ENCODE measurements around the gene ZNF275. TPM values are rescaled to one million over a fixed set of nuclear protein-coding genes. Genes with fewer than 3 reads are reported as not detected.

The ZNF275 gene
- total RNA-seq, 1 experiment from 2014 or later: 9.8 TPM

DNA sequence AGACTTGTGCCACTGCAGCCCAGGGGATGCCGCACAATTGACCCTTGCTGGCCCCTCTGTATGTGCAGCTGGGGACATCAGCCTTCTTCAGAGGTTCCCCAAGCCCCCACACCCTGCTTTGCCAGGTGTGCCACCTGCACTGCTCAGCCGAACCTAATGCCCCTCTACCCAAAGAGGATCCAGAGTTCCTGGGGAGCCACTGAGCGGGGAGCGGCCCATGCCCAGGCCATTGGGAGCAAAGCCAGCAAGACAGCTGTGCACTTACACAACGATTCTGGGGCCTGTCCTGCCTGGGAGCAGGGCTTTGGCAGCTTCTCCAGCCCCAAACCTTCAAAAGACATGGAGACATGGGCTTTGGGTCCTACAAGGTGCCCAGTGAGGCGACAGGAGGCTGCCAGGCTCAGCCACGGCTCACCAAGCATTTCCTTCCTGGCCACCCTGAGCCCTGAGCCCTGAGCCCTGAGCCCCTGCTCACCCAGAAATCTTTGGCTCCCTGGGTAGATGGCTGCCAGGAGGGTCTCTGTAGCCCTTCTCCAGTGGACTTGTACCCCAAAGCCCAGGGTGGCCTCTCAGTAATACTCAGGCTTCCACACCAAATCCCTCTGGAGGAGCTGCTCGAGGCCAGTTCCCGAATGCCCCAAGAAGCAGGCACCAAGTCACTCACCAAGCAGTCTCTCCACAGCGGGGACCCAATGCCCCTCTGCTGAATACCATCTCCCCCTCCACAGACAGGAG is 54.2 kb downstream of the ZNF275 start:
- H3K9ac ChIP-seq (ENCODE audit: low read length): no peak overlapping the region
- no peaks in the 10 kb centered on the region for H3K9me2 ChIP-seq (ENCODE audit: insufficient read depth)
- no TSS peak for BruUV-seq (replicated peaks)
- no peaks in the 10 kb centered on the region for H3K4me1 ChIP-seq (ENCODE audit: control insufficient read depth in 1 of 2, insufficient read depth in 2 of 2, low read length in 2 of 2)
- H3K27ac ChIP-seq (ENCODE audit: low read depth, low read length): no peak overlapping the region
- ChIA-PET CTCF (no interaction called here), POLR2A (no interaction called here), RAD21 (ENCODE audit: low non-redundant PET in 1 of 2, low total read pairs in 2 of 2, uncharacterized antibody in 2 of 2, unreplicated experiment in 2 of 2) (no interaction called here)
- H3K79me2 ChIP-seq (ENCODE audit: insufficient read depth, low read length): no peaks in the 10 kb centered on the region
- no peak for ATAC-seq
- no peaks in the 10 kb centered on the region for H3K27me3 ChIP-seq (ENCODE audit: insufficient read depth, low read length)
- DNase-seq (ENCODE audit: low read depth, low spot score): no peak
- no peaks in the 10 kb centered on the region for H4K20me1 ChIP-seq (ENCODE audit: insufficient read depth)
- intact Hi-C loops (cut with micrococcal nuclease): no loop called here
- H2AFZ ChIP-seq (ENCODE audit: low read depth, low read length, poor library complexity, severe bottlenecking): no peak overlapping the region
- H3K9me3 ChIP-seq (ENCODE audit: control insufficient read depth in 1 of 2, insufficient read depth in 1 of 2, low read depth in 1 of 2, low read length in 2 of 2): no peaks in the 10 kb centered on the region
- no peaks in the 10 kb centered on the region for H3K36me3 ChIP-seq (ENCODE audit: control insufficient read depth in 1 of 2, insufficient read depth in 2 of 2, low read length in 2 of 2)
- no peak overlapping the region for H3K4me2 ChIP-seq (ENCODE audit: low read length)
- TF ChIP-seq CTCF (IDR thresholded peaks at IDR 0.05 in 2 of 3, conservative IDR thresholded peaks at IDR 0.05 in 1 of 3; ENCODE audit: borderline replicate concordance in 1 of 3, insufficient read depth in 1 of 3, low read depth in 2 of 3, low read length in 2 of 3) (no peak), MAX (IDR thresholded peaks at IDR 0.05) (no peak), REST (IDR thresholded peaks at IDR 0.05; ENCODE audit: low read depth) (no peak), POLR2AphosphoS5 (IDR thresholded peaks at IDR 0.05; ENCODE audit: low read depth, low read length) (no peak), SIN3A (IDR thresholded peaks at IDR 0.05; ENCODE audit: low read depth) (no peak), ATF3 (IDR thresholded peaks at IDR 0.05) (no peak), EZH2 (IDR thresholded peaks at IDR 0.05) (no peak), CBX3 (IDR thresholded peaks at IDR 0.05; ENCODE audit: low read depth) (no peak), SRF (IDR thresholded peaks at IDR 0.05; ENCODE audit: low read depth) (no peak), ZNF274 (IDR thresholded peaks at IDR 0.05; ENCODE audit: low read depth, low read length) (no peak), ZFX (IDR thresholded peaks at IDR 0.05) (no peak), SP1 (IDR thresholded peaks at IDR 0.05; ENCODE audit: low read depth) (no peak), EZH2phosphoT487 (IDR thresholded peaks at IDR 0.05; ENCODE audit: borderline replicate concordance) (no peak), TCF7L2 (IDR thresholded peaks at IDR 0.05; ENCODE audit: borderline replicate concordance, extremely low read depth, insufficient read depth, insufficient read length) (no peak), EGR1 (IDR thresholded peaks at IDR 0.05; ENCODE audit: low read depth) (no peak)
- no peak overlapping the region for H3K4me3 ChIP-seq (replicated peaks in 1 of 2; ENCODE audit: low read depth in 1 of 2, low read length in 2 of 2)

Measured in HCT116 (cell line).